H1 (cell line): ENCODE data around the gene PGLYRP4.
"Not testable (repeated sequence)": the region's sequence is repeated elsewhere in the genome, so short reads cannot be mapped to it uniquely, and the experiment has no call there.

ENCODE experiments used
- BRCA1 ChIP-seq: IDR thresholded peaks from 2 replicates; pipeline ENCODE4 v1.6.1; 2012; ENCODE audit warnings: low read depth, low read length, improper control_type of control experiment
- CEBPB ChIP-seq: IDR thresholded peaks from 2 replicates; pipeline ENCODE4 v1.6.1; 2012; ENCODE audit warnings: low read depth, low read length
- CTCF ChIP-seq, 3 experiments: IDR thresholded peaks; 1 replicate in 2 of 3; 2 replicates in 1 of 3; pipeline versions ENCODE4 v1.5.1 to v1.6.1; 2011; ENCODE audit warnings: low read length in 3 of 3, mild to moderate bottlenecking in 3 of 3, inconsistent platforms in 2 of 3, low read depth in 1 of 3, moderate library complexity in 1 of 3; ENCODE audit not compliant: insufficient read depth in 1 of 3; ENCODE audit errors: control extremely low read depth in 1 of 3
- KDM1A ChIP-seq: fragments of 200-600, 300-600 bp; sonication (generic); IDR thresholded peaks from 2 replicates; pipeline ENCODE4 v1.7.1; 2016; ENCODE audit warnings: mild to moderate bottlenecking, low read length, borderline replicate concordance
- YY1 ChIP-seq: IDR thresholded peaks from 2 replicates; pipeline ENCODE4 v1.6.1; 2011; ENCODE audit warnings: low read depth, mild to moderate bottlenecking, low read length

- TF ChIP-seq CEBPB; CTCF (IDR thresholded peaks at IDR 0.05; ENCODE audit: control extremely low read depth in 1 of 3, insufficient read depth in 1 of 3, low read depth in 1 of 3, low read length in 3 of 3); BRCA1; YY1; KDM1A: not testable (repeated sequence)
These were observed 34.3 kb downstream of the PGLYRP4 start for GRCh38 chr1:153314388-153314787.
